Esophagus muscularis mucosa (tissue), 4 donors: ENCODE results near the gene CROCC2.

Experiments used
- EP300 ChIP-seq: sonication (generic); formaldehyde crosslinking; IDR thresholded peaks from one replicate; pipeline ENCODE4 v1.6.1; 2017; ENCODE audit warnings: antibody characterized with exemption
- POLR2A ChIP-seq: fragments of 450-650 bp; IDR thresholded peaks from one replicate; pipeline ENCODE4 v1.6.1; 2017; ENCODE audit warnings: antibody characterized with exemption, moderate library complexity, mild to moderate bottlenecking, low read depth
- POLR2AphosphoS5 ChIP-seq, 2 donors: sonication (generic); formaldehyde crosslinking; IDR thresholded peaks; one replicate each; pipeline ENCODE4 v1.6.1; 2017; ENCODE audit warnings: antibody characterized with exemption in 2 of 2
- TF ChIP-seq, protein P1 (sequence below), 3 experiments: fragments of 200-600 bp in 2 of 3; fragments of 450-650 bp in 1 of 3; sonication (generic) in 2 of 3; IDR thresholded peaks; one replicate each; pipeline ENCODE4 v1.5.1; 2017 to 2019; ENCODE audit warnings: antibody characterized with exemption in 3 of 3, mild to moderate bottlenecking in 2 of 3, moderate library complexity in 1 of 3

DNA sequence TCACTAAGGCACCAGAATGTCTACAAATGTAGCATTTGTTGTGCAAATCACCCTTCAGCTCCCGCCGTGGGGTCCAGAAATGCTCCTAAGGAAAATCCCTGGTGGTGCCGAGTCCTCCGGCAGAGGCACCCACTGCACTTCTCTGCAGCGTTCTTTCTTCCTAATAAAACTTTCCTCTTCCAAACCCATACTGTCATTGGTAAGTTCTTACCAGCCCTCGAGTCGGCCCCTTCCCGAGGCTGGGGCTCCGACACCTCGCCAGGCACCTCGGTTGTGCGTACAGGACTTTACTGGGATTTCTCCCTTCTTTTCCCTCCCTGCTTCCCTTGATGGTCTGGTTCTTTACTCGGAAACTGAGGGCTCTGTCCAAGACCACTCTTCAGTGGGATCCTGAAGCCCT is 47.8 kb upstream of the CROCC2 start:
- TF ChIP-seq POLR2A (no peak), POLR2AphosphoS5 (IDR thresholded peaks at IDR 0.05) (no peak), EP300 (no peak)
- TF ChIP-seq, protein P1, sequence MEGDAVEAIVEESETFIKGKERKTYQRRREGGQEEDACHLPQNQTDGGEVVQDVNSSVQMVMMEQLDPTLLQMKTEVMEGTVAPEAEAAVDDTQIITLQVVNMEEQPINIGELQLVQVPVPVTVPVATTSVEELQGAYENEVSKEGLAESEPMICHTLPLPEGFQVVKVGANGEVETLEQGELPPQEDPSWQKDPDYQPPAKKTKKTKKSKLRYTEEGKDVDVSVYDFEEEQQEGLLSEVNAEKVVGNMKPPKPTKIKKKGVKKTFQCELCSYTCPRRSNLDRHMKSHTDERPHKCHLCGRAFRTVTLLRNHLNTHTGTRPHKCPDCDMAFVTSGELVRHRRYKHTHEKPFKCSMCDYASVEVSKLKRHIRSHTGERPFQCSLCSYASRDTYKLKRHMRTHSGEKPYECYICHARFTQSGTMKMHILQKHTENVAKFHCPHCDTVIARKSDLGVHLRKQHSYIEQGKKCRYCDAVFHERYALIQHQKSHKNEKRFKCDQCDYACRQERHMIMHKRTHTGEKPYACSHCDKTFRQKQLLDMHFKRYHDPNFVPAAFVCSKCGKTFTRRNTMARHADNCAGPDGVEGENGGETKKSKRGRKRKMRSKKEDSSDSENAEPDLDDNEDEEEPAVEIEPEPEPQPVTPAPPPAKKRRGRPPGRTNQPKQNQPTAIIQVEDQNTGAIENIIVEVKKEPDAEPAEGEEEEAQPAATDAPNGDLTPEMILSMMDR (IDR thresholded peaks at IDR 0.05), result no peak
